Esophagus muscularis mucosa (tissue), 3 donors: Measurements from ENCODE around the gene DCDC2.

Source experiments
- CTCF ChIP-seq, 3 experiments: fragments of 200-600 bp in 2 of 3; fragments of 450-650 bp in 1 of 3; sonication (generic) in 2 of 3; IDR thresholded peaks; one replicate each; pipeline ENCODE4 v1.5.1; 2017 to 2019; ENCODE audit warnings: antibody characterized with exemption in 3 of 3, mild to moderate bottlenecking in 2 of 3, moderate library complexity in 1 of 3
- POLR2A ChIP-seq: fragments of 450-650 bp; IDR thresholded peaks from one replicate; pipeline ENCODE4 v1.6.1; 2017; ENCODE audit warnings: antibody characterized with exemption, moderate library complexity, mild to moderate bottlenecking, low read depth
- POLR2AphosphoS5 ChIP-seq, 2 donors: sonication (generic); formaldehyde crosslinking; IDR thresholded peaks; one replicate each; pipeline ENCODE4 v1.6.1; 2017; ENCODE audit warnings: antibody characterized with exemption in 2 of 2

- no peak for TF ChIP-seq CTCF (IDR thresholded peaks at IDR 0.05)
- no peak for TF ChIP-seq POLR2AphosphoS5 (IDR thresholded peaks at IDR 0.05)
- no peak for TF ChIP-seq POLR2A
Measured at GRCh38 chr6:24188578-24189080, 169.2 kb downstream of the DCDC2 start.
